HCT116 (cell line): ENCODE measurements around the gene CNTNAP2.

Experiments
- ATF3 ChIP-seq: IDR thresholded peaks from 2 replicates; pipeline ENCODE4 v1.6.1; 2012
- CEBPB ChIP-seq: IDR thresholded peaks from 2 replicates; pipeline ENCODE4 v1.6.1; 2012; ENCODE audit warnings: low read depth
- CTCF ChIP-seq, 3 experiments: fragments of 200-600 bp in 1 of 3; sonication (generic) in 1 of 3; IDR thresholded peaks in 2 of 3; conservative IDR thresholded peaks in 1 of 3; 2 replicates each; pipeline ENCODE4 v1.5.1; 2012 to 2017; ENCODE audit warnings: low read depth in 2 of 3, low read length in 2 of 3, antibody characterized with exemption in 1 of 3, borderline replicate concordance in 1 of 3, control low read depth in 1 of 3, mild to moderate bottlenecking in 1 of 3, mixed read lengths in 1 of 3, mixed run types in 1 of 3, moderate library complexity in 1 of 3; ENCODE audit not compliant: insufficient read depth in 1 of 3
- EZH2phosphoT487 ChIP-seq: fragments of 200-600 bp; IDR thresholded peaks from 2 replicates; pipeline ENCODE4 v1.6.1; 2018; ENCODE audit warnings: antibody characterized with exemption, borderline replicate concordance
- MAX ChIP-seq: IDR thresholded peaks from 2 replicates; pipeline ENCODE4 v1.6.1; 2012
- POLR2A ChIP-seq: IDR thresholded peaks from 2 replicates; pipeline ENCODE4 v1.7.0; 2011; ENCODE audit warnings: borderline replicate concordance; ENCODE audit not compliant: insufficient read depth, insufficient read length; ENCODE audit errors: extremely low read depth
- POLR2AphosphoS5 ChIP-seq: IDR thresholded peaks from 2 replicates; pipeline ENCODE4 v1.6.1; 2011; ENCODE audit warnings: mild to moderate bottlenecking, low read depth, low read length, moderate library complexity
- REST ChIP-seq: IDR thresholded peaks from 2 replicates; pipeline ENCODE4 v1.6.1; 2012; ENCODE audit warnings: low read depth
- YY1 ChIP-seq: IDR thresholded peaks from 2 replicates; pipeline ENCODE4 v1.6.1; 2011; ENCODE audit warnings: low read length, low read depth, moderate library complexity, mild to moderate bottlenecking; ENCODE audit not compliant: insufficient replicate concordance; ENCODE audit errors: extremely low read depth

GRCh38 chr7:147664541-147664940 is 1547.9 kb downstream of the CNTNAP2 start:
- TF ChIP-seq MAX, result no peak
- no peak for TF ChIP-seq CEBPB
- TF ChIP-seq YY1, result no peak
- TF ChIP-seq CTCF (IDR thresholded peaks at IDR 0.05 in 2 of 3, conservative IDR thresholded peaks at IDR 0.05 in 1 of 3; ENCODE audit: borderline replicate concordance in 1 of 3, insufficient read depth in 1 of 3, low read depth in 2 of 3, low read length in 2 of 3), result no peak
- no peak for TF ChIP-seq ATF3
- no peak for TF ChIP-seq REST
- no peak for TF ChIP-seq POLR2AphosphoS5
- TF ChIP-seq POLR2A, result no peak
- no peak for TF ChIP-seq EZH2phosphoT487
